Measurements from ENCODE around the gene BTBD19.

GRCh38 chr1:44830900-44831304 is 22.6 kb downstream of the BTBD19 start:
- no peak for TF ChIP-seq POLR2A (IDR thresholded peaks at IDR 0.05)
- TF ChIP-seq, protein P1, sequence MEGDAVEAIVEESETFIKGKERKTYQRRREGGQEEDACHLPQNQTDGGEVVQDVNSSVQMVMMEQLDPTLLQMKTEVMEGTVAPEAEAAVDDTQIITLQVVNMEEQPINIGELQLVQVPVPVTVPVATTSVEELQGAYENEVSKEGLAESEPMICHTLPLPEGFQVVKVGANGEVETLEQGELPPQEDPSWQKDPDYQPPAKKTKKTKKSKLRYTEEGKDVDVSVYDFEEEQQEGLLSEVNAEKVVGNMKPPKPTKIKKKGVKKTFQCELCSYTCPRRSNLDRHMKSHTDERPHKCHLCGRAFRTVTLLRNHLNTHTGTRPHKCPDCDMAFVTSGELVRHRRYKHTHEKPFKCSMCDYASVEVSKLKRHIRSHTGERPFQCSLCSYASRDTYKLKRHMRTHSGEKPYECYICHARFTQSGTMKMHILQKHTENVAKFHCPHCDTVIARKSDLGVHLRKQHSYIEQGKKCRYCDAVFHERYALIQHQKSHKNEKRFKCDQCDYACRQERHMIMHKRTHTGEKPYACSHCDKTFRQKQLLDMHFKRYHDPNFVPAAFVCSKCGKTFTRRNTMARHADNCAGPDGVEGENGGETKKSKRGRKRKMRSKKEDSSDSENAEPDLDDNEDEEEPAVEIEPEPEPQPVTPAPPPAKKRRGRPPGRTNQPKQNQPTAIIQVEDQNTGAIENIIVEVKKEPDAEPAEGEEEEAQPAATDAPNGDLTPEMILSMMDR (IDR thresholded peaks at IDR 0.05), result no peak

All from Peyer's patch (tissue), 4 donors.